Activated CD8-positive, alpha-beta T cell treated with anti-CD3 and anti-CD28 coated beads for 36 hours (primary cell): ENCODE measurements around the gene ISLR2. TPM values are rescaled to one million over a fixed set of nuclear protein-coding genes. Genes with fewer than 3 reads are reported as not detected.
A peak's percentile ranks its signal among the peaks of the same experiment; 100 is the strongest.

ENCODE experiments used
- ATAC-seq: fragments of 200-7000 bp; cut with Tn5 transposase; one replicate; pipeline ENCODE4 v1.10.0; 2021; ENCODE audit warnings: mild to moderate bottlenecking, moderate library complexity
- CTCF ChIA-PET: fragments of 350-600 bp; sonication (Branson Sonifier 250); formaldehyde crosslinking; loops from one replicate; lab custom pipeline; 2021; ENCODE audit warnings: antibody characterized with exemption; lab: Charles Lee
- POLR2A ChIA-PET: fragments of 350-600 bp; sonication (Branson Sonifier 250); formaldehyde crosslinking; loops from one replicate; lab custom pipeline; 2021; ENCODE audit warnings: antibody characterized with exemption; lab: Charles Lee
- DNase-seq: peaks from one replicate; pipeline ENCODE4 v3.0.0-alpha.2; 2020
- H3K27ac Mint-ChIP-seq: one replicate; pipeline ENCODE4 v1.8.0; 2021; ENCODE audit warnings: mild to moderate bottlenecking, mixed read lengths
- H3K27me3 Mint-ChIP-seq: one replicate; pipeline ENCODE4 v1.8.0; 2021; ENCODE audit warnings: mixed read lengths
- H3K36me3 Mint-ChIP-seq: one replicate; pipeline ENCODE4 v1.8.0; 2021; ENCODE audit warnings: low read depth, mixed read lengths
- H3K4me1 Mint-ChIP-seq: one replicate; pipeline ENCODE4 v1.8.0; 2021; ENCODE audit warnings: low read depth, mixed read lengths
- H3K4me3 Mint-ChIP-seq: one replicate; pipeline ENCODE4 v1.8.0; 2021; ENCODE audit warnings: mild to moderate bottlenecking, moderate library complexity, mixed read lengths
- H3K9me3 Mint-ChIP-seq: one replicate; pipeline ENCODE4 v1.8.0; 2021; ENCODE audit warnings: mixed read lengths
- CTCF ChIP-seq: fragments of 200-600 bp; IDR thresholded peaks from one replicate; pipeline ENCODE4 v1.8.0; 2022; ENCODE audit warnings: antibody characterized with exemption, mild to moderate bottlenecking
- intact Hi-C: fragments of 100-400 bp; cut with micrococcal nuclease; formaldehyde crosslinking; loops from one replicate; pipeline ENCODE4 v1.10.0; 2022
- total RNA-seq, 2 experiments: library from RNA; stranded (reverse); gene quantifications; one replicate each; pipeline ENCODE4 v1.2.3, GENCODE V29; 2021

ISLR2 gene
- total RNA-seq, 2 experiments from 2014 or later: not detected

- Mint-ChIP-seq H3K4me1 (peaks cover 27% of the 10 kb centered on the region), H3K36me3 (no peaks in the 10 kb centered on the region), H3K27ac (no peak overlapping the region), H3K9me3 (no peaks in the 10 kb centered on the region), H3K27me3 (peaks cover 78% of the 10 kb centered on the region), H3K4me3 (no peak overlapping the region)
- TF ChIP-seq CTCF: no peak
- intact Hi-C loops: loop anchor here (5.0 to 10.0 kb wide), 2 partner anchors 175 to 193 kb away; no protein-coding TSS in a partner anchor
- ATAC-seq (no peak), DNase-seq (peak; percentile 11)
- ChIA-PET POLR2A (interaction anchor here (1.0 kb wide), 1 partner anchor 30 kb away, joined by 3 read pairs; no protein-coding TSS in a partner anchor), CTCF (interaction anchor here (0.8 to 3.4 kb wide), 5 partner anchors 21 to 192 kb away, joined by 3 to 67 read pairs (median 4); no protein-coding TSS in a partner anchor)
Observed at GRCh38 chr15:74129586-74130154, 716 bp upstream of the ISLR2 start.

DNA sequence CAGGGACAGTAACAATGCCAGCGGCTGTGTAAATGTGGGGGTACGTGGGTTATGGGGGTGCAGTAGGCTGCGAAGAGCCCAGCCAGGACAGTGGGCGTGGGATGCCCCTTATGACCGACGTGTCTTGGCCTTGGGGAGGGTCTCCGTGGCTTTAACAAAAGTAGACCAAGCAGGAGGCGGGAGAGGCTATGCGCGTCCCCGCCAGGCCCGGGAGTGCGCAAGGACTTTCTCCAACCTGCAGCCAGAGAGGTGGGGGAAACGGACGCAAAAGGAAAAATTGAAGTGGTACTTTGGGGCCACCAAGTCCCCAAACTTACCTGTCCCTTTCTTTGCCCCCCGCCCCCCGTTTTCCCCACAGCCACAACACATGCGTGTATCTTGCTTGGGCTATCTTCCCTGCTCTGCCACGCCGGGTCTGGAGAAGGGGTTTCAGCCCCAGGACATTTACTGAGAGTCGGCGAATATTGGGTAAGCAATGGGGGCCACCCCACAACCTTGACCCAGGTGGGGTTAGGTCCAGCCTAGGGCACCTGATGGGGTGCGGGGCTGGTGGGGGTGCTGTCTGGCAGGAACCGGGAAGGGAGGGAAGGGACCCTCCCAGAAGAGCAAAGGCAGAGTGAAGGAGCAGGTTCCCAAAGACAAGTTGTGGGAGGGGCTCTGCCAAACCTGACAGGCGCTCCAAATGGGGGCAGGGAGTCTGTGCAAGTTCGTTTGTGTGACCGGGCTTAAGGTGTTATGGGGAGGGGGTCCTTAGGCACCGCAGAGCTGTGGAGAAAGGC lies 652 bp downstream of the ISLR2 start:
- Mint-ChIP-seq H3K36me3 (no peaks in the 10 kb centered on the region), H3K4me1 (peaks cover 32% of the 10 kb centered on the region), H3K27ac (no peak overlapping the region), H3K9me3 (no peaks in the 10 kb centered on the region), H3K4me3 (no peak overlapping the region), H3K27me3 (peaks cover 82% of the 10 kb centered on the region)
- DNase-seq: no peak
- TF ChIP-seq CTCF: no peak
- intact Hi-C loops: no loop called here
- CTCF ChIA-PET: interaction anchor here (1.7 to 3.4 kb wide), 2 partner anchors 177 to 191 kb away, joined by 4 to 67 read pairs; no protein-coding TSS in a partner anchor
- ATAC-seq: no peak
- POLR2A ChIA-PET: interaction anchor here (0.7 kb wide), 1 partner anchor 165 kb away, joined by 3 read pairs; no protein-coding TSS in a partner anchor

DNA sequence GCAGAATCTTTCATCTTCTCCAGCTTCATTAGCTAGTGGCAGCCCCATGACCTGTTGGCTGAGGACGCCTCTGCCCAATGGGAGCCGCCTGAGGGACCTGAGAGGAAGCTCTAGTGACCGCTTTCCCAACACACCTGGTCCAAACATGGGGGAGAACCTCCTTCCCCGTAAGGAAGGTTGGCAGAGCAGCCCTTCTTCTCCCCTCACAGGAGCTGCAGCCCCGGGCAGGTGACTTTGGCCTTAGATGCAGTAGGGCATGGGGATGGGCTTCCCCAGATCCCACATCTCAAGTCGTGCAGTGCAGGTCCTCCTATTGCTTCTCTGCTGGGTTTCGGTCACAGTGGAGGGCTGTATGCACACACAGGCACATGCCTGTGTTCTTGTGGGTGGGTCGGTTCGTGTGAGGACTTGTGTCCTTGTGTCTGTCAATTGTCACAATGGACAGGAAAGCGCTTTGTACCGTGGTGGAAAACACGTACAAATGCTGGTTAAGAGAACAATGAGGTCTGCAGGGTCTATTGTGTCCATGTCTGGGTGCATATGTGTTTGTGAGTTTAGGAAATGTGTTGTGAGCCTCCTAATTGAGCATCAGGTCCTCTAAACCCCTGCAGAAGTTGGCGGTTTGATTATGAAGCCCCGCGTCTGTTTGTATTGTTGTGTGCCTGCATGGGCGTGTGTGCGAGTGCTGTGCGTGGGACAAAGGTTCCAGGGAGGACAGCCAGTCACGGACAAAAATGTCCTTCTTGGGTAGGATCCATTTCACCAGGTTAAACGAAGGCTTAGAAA lies 1.4 kb downstream of the ISLR2 start:
- no peak for TF ChIP-seq CTCF
- H3K4me1 Mint-ChIP-seq: peaks cover 36% of the 10 kb centered on the region
- intact Hi-C loops: no loop called here
- DNase-seq (no peak), ATAC-seq (no peak)
- CTCF ChIA-PET: no interaction called here
- no peaks in the 10 kb centered on the region for H3K9me3 Mint-ChIP-seq
- no peak overlapping the region for H3K27ac Mint-ChIP-seq
- H3K36me3 Mint-ChIP-seq: no peaks in the 10 kb centered on the region
- H3K4me3 Mint-ChIP-seq: no peak overlapping the region
- POLR2A ChIA-PET: no interaction called here
- peaks cover 83% of the 10 kb centered on the region for H3K27me3 Mint-ChIP-seq

DNA sequence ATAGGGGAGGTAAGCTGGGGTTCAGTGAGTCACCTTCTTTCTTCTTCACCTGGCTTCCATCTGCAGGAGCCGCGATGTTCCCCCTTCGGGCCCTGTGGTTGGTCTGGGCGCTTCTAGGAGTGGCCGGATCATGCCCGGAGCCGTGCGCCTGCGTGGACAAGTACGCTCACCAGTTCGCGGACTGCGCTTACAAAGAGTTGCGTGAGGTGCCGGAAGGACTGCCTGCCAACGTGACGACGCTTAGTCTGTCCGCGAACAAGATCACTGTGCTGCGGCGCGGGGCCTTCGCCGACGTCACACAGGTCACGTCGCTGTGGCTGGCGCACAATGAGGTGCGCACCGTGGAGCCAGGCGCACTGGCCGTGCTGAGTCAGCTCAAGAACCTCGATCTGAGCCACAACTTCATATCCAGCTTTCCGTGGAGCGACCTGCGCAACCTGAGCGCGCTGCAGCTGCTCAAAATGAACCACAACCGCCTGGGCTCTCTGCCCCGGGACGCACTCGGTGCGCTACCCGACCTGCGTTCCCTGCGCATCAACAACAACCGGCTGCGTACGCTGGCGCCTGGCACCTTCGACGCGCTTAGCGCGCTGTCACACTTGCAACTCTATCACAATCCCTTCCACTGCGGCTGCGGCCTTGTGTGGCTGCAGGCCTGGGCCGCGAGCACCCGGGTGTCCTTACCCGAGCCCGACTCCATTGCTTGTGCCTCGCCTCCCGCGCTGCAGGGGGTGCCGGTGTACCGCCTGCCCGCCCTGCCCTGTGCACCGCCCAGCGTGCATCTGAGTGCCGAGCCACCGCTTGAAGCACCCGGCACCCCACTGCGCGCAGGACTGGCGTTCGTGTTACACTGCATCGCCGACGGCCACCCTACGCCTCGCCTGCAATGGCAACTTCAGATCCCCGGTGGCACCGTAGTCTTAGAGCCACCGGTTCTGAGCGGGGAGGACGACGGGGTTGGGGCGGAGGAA lies 2.6 kb downstream of the ISLR2 start:
- CTCF ChIA-PET: interaction anchor here (3.4 kb wide), 1 partner anchor 188 kb away, joined by 19 read pairs; no protein-coding TSS in a partner anchor

More for the DNA sequence above, 2.6 kb downstream of the ISLR2 start:
- Mint-ChIP-seq H3K9me3 (no peaks in the 10 kb centered on the region), H3K36me3 (no peaks in the 10 kb centered on the region), H3K27me3 (peaks cover 85% of the 10 kb centered on the region), H3K4me3 (peak overlapping the region; percentile 15), H3K4me1 (peaks cover 43% of the 10 kb centered on the region), H3K27ac (no peak overlapping the region)
- intact Hi-C loops: no loop called here
- DNase-seq (peak; percentile 51), ATAC-seq (peak; percentile 29)
- no peak for TF ChIP-seq CTCF
- POLR2A ChIA-PET: no interaction called here
